ENCODE measurements around the gene PLA2G12A.
A peak's percentile ranks its signal among the peaks of the same experiment; 100 is the strongest.

PLA2G12A gene

DNA sequence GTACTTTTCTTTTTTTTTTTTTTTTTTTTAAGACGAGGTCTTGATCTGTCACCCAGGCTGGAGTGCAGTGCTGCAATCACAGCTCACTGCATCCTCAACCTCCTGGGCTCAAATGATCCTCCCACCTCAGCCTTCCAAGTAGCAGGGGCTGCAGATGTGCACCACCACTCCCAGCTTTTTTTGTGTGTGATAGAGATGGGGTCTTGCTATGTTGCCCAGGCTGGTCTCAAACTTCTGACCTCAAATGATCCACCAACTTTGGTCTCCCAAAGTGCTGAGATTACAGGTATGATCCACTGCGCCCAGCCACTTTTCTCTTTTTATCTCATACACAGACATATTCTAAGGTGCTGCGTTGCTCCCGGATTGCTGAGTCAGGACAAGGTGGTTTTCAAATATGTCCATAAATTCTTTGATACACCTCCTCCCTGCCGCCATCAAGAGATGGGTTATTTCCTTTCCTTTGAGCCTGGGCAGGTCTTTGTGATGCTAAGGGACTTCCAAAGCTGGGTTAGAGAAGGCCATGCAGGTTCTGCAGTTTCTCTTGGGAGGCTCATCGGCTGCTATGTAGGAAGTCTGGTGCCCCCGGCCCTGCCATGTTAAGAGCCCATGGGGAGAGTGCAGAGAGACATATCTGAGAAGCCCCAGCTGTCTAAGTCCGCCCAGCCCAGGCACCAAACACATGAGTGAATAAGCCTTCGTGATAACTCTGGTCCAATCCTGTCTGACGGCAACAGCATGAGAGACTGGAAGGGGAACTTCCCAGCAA is 8.4 kb upstream of the PLA2G12A start:
- H3K9me3 ChIP-seq (ENCODE audit: severe bottlenecking): no peaks in the 10 kb centered on the region
- ATAC-seq (ENCODE audit: low read depth) (no peak), DNase-seq (ENCODE audit: low spot score) (no peak)
- TF ChIP-seq, protein P1, sequence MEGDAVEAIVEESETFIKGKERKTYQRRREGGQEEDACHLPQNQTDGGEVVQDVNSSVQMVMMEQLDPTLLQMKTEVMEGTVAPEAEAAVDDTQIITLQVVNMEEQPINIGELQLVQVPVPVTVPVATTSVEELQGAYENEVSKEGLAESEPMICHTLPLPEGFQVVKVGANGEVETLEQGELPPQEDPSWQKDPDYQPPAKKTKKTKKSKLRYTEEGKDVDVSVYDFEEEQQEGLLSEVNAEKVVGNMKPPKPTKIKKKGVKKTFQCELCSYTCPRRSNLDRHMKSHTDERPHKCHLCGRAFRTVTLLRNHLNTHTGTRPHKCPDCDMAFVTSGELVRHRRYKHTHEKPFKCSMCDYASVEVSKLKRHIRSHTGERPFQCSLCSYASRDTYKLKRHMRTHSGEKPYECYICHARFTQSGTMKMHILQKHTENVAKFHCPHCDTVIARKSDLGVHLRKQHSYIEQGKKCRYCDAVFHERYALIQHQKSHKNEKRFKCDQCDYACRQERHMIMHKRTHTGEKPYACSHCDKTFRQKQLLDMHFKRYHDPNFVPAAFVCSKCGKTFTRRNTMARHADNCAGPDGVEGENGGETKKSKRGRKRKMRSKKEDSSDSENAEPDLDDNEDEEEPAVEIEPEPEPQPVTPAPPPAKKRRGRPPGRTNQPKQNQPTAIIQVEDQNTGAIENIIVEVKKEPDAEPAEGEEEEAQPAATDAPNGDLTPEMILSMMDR (IDR thresholded peaks at IDR 0.05; ENCODE audit: poor library complexity, severe bottlenecking): no peak
- no peak overlapping the region for H3K27ac ChIP-seq (ENCODE audit: poor library complexity, severe bottlenecking)
- no peaks in the 10 kb centered on the region for H3K36me3 ChIP-seq (ENCODE audit: low read depth)
- H3K4me3 ChIP-seq (ENCODE audit: severe bottlenecking): no peak overlapping the region
- no peaks in the 10 kb centered on the region for H3K4me1 ChIP-seq (ENCODE audit: insufficient read depth, poor library complexity, severe bottlenecking)
- H3K27me3 ChIP-seq (ENCODE audit: insufficient read depth, poor library complexity, severe bottlenecking): no peaks in the 10 kb centered on the region

DNA sequence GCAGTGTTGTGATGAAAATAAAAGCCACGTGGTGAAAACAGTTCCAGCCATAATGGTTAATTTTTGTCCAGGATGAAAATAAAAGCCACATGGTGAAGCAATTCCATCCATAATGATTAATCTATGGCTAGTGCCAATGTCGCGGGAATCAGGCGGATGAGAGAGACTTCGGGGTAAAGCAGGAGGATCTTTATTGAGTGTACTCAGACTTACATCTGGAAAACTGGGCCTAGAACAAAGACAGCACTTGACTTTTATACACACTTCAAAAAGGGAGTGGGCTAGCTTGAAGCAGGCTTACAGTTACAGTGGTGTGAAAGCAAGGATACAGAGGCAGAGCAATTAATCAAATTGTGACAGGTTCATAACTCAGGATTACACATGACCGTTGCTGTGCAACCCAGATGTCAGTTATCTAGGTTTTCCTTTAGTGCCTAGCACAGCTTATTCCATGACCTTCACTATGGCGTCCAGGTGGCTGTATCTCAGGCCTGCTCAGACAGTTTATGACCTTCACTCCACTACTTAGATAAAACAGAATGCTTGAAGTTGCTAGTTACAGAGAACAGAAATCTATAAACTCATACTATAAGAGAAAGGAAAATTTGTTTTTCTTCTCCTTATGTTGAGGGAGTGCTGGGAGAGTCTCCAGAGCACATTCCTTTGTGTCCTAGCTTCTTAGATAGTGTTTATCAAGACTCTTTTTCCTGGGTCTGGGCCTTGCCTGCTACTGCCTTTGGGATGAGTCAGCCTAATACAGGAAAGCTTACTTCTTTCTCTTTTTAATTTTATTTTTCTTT is 5.9 kb upstream of the PLA2G12A start:
- Histone ChIP-seq H3K36me3 (ENCODE audit: low read depth) (no peaks in the 10 kb centered on the region), H3K4me3 (ENCODE audit: severe bottlenecking) (no peak overlapping the region), H3K9me3 (ENCODE audit: severe bottlenecking) (no peaks in the 10 kb centered on the region), H3K4me1 (ENCODE audit: insufficient read depth, poor library complexity, severe bottlenecking) (no peaks in the 10 kb centered on the region), H3K27ac (ENCODE audit: poor library complexity, severe bottlenecking) (no peak overlapping the region), H3K27me3 (ENCODE audit: insufficient read depth, poor library complexity, severe bottlenecking) (no peaks in the 10 kb centered on the region)
- ATAC-seq (ENCODE audit: low read depth) (no peak), DNase-seq (ENCODE audit: low spot score) (no peak)
- TF ChIP-seq, protein P1 (IDR thresholded peaks at IDR 0.05; ENCODE audit: poor library complexity, severe bottlenecking): no peak

DNA sequence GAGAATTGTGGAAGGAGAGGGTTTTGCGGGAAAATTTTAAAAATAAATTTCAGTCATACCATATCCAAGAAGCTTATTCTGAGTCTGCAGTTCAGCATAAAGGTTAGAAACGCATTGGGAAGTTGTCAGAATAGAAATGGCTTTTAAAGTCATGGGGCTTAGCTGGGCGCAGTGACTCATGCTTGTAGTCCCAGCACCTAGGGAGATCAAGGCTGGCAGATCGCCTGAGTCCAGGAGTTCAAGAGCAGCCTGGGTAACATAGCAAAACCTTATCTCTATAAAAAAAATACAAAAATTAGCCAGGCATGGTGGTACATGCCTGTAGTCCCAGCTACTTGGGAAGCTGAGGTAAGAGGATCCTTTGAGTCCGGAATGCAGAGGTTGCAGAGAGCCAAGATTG is 3.9 kb upstream of the PLA2G12A start:
- DNase-seq (ENCODE audit: low spot score) (no peak), ATAC-seq (ENCODE audit: low read depth) (no peak)
- H3K27me3 ChIP-seq (ENCODE audit: insufficient read depth, poor library complexity, severe bottlenecking): no peaks in the 10 kb centered on the region
- H3K4me3 ChIP-seq (ENCODE audit: severe bottlenecking): no peak overlapping the region
- H3K27ac ChIP-seq (ENCODE audit: poor library complexity, severe bottlenecking): no peak overlapping the region
- H3K36me3 ChIP-seq (ENCODE audit: low read depth): no peaks in the 10 kb centered on the region
- no peaks in the 10 kb centered on the region for H3K9me3 ChIP-seq (ENCODE audit: severe bottlenecking)
- H3K4me1 ChIP-seq (ENCODE audit: insufficient read depth, poor library complexity, severe bottlenecking): no peaks in the 10 kb centered on the region
- TF ChIP-seq, protein P1 (IDR thresholded peaks at IDR 0.05; ENCODE audit: poor library complexity, severe bottlenecking): no peak

DNA sequence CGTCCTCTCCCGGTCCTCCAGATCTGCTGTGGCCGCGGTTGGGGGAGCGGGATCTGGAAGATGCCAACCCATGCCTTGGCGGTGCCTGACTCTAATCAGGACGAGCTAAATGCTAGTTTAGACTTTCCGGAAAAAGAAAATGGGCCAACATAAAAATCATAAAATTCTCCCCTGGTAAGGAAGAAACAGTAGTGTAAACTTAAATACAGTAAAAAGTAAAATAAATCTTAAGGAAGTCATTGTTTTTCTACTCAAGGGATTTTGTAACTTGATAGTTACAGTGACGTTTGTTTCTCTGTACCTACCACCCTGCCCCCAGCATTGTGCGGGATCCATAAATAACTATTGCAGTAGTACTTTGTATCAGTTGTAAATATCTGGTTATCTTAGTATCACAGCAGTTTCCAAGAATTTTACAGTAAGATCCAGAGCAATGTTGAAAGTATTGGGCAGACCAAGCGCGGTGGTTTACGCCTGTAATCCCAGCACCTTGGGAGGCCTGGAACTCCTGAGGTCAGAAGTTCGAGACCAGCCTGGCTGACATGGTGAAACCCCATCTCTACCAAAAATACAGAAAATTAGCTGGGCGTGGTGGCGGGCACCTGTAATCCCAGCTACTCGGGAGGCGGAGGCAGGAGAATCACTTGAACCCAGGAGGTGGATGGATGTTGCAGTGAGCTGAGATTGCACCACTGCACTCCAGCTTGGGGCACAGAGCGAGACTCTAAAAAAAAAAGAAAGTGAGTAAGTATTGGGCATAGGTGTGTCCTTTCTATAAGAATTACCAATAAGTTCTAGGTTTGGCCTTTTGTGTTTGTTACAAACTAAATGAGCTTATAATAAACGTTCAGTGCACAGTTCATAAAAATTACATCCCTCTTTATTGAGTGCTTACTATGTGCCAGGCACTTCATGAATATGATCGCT is 1.0 kb upstream of the PLA2G12A start:
- peaks cover 5% of the 10 kb centered on the region for H3K4me1 ChIP-seq (ENCODE audit: insufficient read depth, poor library complexity, severe bottlenecking)
- TF ChIP-seq, protein P1 (IDR thresholded peaks at IDR 0.05; ENCODE audit: poor library complexity, severe bottlenecking): no peak
- peak overlapping the region; percentile 46 for H3K27ac ChIP-seq (ENCODE audit: poor library complexity, severe bottlenecking)
- no peaks in the 10 kb centered on the region for H3K9me3 ChIP-seq (ENCODE audit: severe bottlenecking)
- DNase-seq (ENCODE audit: low spot score) (no peak), ATAC-seq (ENCODE audit: low read depth) (no peak)
- no peaks in the 10 kb centered on the region for H3K36me3 ChIP-seq (ENCODE audit: low read depth)
- H3K27me3 ChIP-seq (ENCODE audit: insufficient read depth, poor library complexity, severe bottlenecking): no peaks in the 10 kb centered on the region
- H3K4me3 ChIP-seq (ENCODE audit: severe bottlenecking): peak overlapping the region; percentile 68
